NK-92 (cell line): ENCODE measurements around the gene SHC2.
"Not testable (repeated sequence)": the region's sequence is repeated elsewhere in the genome, so short reads cannot be mapped to it uniquely, and the experiment has no call there.

Experiments used
- DNase-seq: peaks from one replicate; lab custom pipeline; 2025; ENCODE audit not compliant: unreplicated experiment; lab: John Stamatoyannopoulos, UW

SHC2 gene

DNA sequence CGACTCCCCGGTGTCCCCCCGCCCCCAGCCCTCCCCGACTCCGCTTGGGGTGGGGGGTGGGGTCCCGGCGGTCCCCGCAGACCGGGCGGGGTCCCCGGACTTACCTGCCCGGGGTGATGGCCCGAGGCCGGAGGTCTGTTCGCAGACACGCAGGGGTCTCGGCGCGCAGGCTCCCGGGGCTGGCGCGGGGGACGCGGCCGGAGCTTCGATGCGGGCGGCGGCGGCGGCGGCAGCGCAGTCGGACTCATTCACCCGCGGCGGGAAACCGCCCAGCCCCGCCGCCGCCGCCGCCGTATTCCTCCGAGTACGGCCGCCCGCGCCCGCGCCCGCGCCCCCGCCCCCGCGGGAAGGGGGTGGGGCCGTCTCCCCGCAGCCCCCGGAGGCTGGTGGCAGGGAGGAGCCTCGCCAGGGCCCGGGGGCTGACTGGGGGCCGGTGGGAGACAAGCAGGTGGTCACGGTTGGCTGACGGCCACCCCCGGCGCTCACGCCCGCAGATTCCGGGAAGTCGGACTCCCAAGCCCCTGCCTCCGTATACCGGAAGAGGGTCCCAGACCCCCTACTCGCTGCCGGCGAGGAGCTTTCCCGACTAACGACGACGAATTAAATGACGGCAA lies 51.8 kb downstream of the SHC2 start, which contains the start of gene C2CD4C:
Gene C2CD4C (minus strand): TSS at position 246 of the 614 bp plus-strand sequence. CDS start 786 bp downstream, outside the sequence.
- DNase-seq = no peak

DNA sequence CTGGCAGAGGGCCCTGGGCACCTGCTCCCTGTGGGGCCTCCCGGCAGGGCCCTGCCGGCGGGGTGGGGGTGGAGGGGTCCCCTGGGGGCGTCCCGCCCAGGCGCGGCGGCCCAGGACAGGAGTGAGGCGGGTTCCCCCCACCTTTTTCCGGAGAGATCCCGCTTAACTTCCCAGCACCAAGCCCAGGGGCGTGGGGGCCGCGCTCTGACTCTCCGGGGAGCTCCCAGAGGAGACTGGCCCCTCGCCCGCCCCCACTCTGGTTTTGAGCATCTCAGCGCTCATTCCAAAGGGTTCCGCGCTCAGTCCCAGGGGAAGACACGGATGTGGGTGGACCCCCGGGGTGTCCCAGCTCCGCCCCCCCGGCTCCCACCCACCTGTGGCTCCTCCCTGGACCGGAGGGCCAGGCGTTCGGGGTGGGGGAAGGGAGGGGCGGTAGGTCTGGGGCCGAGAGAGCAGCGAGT lies 52.4 kb downstream of the SHC2 start:
- DNase-seq = no peak

DNA sequence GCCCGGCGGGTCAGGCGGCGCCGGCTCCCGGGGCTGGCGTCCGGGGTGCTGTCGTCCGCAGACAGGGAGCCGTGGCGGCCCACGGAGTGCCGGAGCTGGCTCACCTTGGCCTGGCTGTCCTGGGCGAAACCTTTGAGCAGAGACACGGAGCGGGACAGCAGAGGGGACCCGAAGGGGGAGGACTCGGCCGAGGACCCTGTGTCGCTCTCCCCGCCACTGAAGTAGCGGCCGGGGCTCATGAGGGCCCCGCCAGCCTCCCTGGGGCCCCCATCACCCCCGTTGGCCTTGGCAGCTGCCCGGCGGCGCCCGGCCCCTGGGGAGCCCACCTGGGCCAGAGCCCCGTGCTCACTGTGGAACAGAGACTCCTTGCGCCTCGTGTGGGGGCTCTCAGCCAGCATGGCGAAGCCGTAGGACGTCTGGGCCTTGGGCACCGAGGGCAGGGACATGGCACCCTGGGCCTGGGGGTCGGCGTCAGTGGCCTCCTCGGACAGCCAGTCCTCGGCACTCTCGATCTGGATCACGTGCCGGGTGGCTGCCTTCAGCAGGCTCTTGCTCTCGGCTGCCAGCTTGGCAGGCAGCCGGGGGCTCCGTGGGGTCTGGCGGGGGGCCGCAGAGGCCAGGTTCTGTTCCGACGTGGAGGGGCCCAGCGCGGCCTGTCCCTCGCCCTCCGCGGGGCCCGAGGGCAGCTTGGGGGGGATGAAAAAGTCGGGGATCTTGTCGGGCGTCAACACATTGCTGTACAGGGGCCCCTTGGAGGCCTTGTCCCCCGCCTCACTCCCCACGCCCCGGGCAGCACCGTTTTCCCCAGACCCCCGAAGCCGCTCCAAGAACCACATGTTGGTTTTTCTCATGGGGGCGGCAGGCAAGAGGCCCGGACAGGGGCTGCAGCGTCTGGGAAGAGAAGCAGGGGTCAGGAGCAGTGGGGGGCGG lies 53.1 kb downstream of the SHC2 start:
- no peak for DNase-seq

DNA sequence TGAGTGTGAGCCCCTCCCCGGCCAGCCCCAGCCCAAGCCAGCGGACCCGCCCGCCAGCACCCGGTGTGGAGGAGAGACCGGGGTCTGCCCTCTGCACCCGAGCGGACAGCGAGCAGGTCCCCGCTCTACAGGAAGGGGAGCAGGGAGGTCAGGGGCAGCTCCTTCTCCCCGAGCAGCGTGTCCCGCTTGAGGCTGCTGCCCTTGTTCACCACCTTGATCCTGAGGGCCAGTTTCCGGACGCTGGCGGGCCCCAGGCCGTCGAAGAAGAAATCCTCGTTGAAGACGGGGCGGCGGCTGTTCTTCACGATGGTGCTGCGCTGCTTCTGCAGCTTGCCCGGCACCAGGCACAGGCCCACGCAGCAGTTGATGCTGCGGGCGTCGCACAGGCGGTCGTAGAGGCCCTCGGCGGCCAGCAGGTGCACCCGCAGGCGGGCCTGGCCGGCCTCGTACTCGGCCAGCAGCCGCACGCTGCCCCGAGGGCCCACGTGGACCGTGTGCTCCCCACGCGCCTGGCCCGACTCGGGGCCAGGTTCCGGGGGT lies 53.8 kb downstream of the SHC2 start:
- DNase-seq = no peak

DNA sequence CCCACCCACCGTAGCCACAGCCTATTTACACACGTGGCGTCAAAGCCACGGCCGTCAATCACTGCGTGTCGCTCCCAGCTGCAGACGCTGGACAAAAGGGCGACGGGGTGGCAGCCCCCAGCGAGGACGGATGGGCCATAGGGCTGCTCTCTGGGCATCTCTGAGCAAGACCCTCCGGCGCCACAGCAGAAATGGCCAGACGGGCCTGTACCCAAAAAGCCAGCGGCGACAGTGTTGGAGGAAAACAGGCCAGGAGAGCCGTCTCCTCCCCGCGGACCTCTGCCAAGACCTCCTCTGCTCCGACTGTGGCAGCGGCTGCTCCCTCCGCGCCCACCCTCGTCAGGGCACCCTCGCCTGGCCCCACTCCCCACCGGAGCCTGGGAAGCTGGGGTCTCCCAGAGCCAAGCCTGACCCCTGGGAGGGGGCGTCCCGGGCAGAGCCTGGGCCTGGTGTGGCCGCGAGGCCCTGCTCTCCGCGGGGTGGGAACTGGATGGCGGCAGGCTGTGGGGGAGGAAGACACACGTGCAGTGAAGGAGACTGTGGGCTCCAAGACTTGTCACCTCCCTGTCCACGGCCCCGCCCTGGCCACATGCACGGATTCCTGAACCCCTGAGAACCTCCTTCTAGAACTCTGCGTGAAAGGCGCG lies 54.6 kb downstream of the SHC2 start:
- DNase-seq = no peak

DNA sequence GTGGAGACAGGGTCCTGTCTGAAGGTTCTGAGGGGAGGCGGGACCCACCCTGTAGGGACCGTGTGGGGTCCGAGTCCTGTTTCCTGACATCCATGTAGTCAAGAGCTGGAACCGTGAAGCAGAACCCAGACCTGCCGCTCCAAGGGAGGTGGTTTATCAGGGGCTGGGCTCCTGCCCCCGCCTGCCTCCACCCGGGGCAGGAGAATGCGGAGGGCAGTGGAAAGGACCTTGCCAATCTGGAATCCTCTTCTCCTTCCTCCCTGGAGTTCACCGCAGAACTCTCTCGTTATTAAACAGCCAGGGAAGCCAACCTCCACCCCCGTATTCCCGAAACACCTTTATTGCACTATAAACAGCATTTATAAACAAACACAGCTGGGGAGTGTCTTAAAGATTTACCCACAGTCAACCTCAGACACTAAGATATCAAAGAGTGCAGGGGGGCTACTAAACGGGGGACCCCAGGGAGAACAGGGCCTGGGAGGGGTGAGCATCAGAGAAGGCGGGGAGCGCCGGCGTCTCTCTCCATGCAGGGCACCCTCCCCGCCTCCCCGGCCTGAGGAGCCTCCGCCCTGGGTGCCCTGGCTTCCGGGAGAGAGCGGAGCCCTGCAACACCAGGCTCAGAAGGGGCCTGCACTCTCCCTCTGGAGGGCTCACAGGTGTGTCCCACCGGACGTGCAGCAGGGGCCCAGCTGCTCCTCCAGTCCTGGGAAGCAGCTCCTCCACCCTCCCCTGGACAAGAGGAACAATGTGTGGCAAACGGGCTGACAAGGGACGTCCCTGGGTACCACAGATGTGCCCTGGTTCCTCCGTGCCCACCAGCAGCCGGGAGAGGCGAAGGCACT lies 55.5 kb downstream of the SHC2 start:
- DNase-seq = no peak

DNA sequence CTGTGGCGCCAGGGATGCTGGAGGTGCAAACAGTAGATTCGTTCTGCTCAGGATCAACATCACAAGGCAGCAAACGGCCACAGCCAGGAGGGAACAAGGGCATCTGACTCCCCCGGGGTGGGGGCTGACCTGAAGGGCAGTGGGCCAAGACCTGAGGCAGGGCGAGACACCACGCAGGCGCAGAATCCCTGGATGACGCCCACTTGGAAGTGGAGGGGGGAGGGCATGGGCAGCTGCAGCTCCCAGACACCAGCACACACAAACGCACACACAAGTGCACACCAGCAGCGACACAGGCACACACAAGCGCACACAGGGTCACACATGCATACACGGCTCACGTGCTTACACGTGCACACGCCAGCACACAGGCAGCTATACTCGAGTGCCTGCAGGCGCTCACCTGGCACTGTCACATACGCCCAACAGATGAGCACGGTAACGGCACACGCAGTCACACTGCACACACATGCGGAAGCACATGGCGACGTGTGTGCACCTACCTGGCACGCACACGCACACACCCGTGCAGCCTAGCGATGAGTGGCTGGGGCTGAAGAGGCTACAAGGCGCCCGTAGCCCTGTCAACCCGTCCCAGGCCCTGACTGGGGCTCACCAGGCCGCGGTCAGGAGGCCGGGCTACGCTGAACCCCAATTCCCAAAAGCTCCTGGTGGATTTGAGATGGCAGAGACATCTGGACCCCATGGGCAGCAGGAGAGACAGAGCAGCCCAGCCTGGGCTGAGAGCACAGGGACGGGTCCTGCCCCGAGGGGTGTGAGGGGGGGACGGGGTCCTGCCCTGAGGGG lies 57.4 kb downstream of the SHC2 start:
- no peak for DNase-seq

DNA sequence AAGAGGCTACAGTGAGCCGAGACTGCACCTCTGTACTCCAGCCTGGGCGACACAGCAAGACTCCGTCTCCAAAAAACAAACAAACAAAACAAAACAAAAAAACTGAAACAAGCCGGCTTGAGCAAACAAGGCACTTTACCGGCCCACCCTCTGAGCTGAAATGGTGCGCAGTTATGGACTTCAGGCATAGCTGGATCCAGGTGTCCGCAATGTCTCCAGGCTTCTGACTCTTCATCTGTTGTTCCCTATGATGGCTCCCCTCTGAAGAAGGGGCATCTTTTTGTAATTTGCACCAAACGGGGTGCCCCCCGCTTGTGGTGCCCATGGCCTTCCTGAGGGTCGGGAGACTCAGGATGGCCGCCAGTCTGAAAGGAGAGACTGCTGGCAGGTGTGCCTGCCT lies 58.0 kb downstream of the SHC2 start:
- DNase-seq = no peak

DNA sequence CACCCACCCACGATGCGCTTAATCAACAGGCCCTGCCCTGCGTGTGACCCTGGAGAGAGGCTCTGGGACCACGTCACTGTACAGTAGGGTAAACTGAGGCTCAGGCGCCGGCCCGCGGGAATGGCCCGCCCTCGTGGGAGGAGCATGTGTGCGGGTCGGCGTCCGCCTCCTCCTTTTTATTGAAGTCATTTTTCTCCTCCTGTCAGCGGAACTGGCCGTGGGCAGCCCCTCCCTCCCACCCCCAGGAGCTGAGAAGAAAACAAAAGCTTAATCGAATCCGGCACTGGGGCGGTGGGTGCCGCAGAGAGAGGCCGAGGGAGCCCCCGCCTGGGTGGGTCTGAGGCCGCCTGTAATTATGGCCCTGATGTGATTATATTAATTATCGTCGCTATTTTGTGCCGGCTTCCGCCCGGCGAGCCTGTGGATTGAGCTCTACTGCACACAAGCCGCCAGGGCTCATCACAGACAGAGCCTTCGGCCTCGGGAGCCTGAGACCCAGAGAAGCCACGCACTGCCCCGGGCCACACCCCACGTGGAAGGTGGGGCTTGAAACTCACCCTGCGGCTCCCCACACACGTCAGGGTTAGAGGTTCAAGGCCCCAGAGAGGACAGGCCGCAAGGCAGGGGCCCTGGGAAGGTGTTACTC lies 58.8 kb downstream of the SHC2 start:
- no peak for DNase-seq

DNA sequence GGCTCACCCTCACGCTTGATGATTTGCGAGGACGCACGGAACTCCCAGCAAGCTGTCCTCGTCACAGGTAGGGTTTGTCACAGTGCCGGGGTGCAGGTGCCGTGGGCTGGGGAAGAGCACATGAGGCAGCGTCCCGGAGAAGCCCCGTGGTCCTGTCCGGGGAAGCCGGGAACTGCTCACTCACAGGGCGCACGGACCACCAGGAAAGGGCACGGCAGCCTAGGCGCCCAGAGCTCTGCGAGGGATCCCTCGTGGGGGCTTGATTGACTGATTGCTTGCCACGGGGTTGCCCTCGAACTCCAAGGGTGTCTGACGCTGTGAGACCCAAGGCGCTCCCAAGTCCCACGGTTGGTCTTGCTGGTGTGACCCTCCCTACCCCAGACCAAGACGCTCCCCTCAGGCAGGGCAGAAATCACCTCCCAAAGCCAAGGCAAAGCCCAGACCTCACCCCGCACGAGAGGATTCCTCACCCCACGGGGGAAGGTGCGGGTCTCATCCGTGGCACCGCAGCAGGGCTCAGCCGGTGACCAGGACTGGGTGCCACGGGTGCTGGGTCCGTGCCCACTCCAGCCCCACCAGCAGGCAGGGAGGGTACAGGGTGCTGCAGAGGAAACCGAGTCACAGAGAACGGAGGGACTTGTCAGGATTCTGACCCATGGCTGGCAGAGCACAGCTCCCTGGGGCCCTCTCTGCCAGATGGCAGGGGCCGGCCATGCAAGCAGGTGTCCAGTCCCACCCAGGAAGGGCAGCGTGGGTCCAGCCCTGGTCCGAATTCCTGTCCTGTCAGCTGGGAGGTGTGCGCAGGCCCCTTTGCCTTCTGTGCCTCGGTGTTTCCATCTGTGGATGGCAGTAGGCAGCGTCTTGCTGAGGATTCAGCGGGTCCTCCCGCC lies 59.6 kb downstream of the SHC2 start:
- DNase-seq = no peak

DNA sequence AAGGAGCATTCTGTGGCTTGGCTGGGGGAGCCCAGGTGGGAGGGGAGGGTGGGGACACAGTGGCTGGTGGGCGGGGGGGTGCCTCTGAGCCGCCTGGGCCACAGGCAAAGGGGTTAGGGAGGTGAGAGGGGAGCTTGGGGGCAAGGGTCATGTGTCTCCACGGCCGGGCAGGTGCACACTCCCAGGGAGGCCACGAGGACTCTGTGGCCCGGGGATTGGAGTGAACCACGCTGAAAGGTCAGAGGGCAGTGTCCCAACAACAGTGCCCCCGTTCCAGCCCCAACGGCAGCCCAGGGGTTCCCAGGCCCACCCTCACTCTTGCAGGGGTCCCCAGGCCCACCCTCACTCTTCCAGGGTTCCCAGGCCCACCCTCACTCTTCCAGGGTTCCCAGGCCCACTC lies 61.5 kb downstream of the SHC2 start:
- DNase-seq = no peak

DNA sequence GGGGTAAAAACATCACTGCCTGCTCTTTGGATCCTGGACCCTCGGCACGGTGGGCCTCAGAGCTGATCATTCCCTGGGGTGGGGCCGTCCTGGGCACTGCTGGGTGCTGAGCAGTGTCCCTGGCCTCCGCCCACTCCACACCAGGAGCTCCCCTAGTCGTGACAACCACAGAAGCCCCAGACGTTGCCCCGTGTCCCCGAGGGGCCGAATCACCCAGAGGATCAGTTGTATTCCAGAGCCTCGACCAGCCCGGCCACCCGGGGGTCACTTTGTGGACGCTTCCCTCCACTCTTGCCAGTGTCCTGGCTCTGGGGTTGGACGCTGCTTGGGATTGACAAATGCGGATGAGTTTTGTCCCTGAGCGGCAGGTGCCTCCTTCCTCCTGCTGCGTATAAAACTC lies 62.1 kb downstream of the SHC2 start:
- no peak for DNase-seq

DNA sequence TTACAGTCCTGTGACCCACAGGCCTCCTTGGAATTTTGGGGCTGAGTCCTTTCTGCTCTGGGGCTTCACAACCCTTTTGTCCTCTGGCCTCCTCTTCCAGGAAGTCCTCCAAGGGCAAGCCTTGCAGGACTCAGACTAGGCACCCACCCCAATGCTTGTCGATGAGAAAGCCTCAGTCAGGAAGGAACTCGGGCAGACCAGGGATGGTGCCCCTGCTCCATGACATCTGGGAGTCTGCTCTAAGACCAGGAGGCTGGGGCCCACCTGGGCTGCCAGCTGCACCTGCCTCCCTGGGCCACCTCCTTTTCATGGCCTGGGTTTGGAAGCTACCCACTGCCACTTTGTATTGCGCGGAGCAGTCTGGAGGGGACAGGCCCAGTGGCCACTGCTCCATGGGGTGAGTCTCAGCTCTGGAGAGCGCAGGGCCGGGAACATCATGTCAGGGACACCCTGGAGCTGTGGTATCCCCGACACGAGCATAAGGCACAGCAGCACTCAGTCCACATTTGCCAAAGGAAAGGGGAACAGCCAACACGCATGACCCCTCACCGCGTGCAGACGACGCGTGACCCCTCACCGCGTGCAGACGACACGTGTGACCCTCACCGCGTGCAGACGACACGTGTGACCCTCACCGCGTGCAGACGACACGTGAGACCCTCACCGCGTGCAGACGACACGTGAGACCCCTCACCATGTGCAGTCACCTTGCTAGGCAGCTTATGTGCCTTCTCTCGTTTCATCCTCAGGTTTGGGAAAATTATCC lies 62.7 kb downstream of the SHC2 start:
- no peak for DNase-seq

DNA sequence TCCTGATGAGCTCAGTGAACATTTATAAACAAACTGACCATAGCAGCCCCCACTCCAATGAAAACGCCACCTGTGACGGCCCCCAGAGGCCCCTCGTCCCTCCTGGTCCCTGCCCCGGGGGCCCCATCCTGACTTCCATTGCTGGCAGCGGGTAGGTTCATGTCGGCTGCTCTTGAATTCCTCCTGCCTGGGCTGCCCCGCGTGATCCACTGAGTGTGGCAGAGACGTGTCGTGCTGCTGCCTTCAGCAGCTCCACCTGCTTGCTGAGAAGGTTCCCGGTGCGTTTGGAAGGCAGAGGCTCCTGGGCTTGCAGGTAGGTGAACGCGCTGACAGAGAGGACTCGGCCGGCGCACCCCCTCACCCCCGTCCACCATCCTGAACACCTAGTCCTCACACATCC lies 63.5 kb downstream of the SHC2 start:
- no peak for DNase-seq

DNA sequence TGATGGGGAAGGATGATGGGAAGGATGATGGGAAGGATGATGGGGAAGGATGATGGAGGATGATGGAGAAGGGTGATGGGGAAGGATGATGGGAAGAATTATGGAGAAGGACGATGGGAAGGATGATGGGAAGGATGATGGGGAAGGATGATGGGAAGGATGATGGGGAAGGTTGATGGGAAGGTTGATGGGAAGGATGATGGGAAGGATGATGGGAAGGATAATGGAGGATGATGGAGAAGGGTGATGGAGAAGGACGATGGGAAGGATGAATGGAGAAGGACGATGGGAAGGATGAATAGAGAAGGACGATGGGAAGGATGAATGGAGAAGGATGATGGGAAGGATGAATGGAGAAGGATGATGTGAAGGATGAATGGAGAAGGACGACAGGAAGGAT lies 65.4 kb downstream of the SHC2 start:
- no peak for DNase-seq

DNA sequence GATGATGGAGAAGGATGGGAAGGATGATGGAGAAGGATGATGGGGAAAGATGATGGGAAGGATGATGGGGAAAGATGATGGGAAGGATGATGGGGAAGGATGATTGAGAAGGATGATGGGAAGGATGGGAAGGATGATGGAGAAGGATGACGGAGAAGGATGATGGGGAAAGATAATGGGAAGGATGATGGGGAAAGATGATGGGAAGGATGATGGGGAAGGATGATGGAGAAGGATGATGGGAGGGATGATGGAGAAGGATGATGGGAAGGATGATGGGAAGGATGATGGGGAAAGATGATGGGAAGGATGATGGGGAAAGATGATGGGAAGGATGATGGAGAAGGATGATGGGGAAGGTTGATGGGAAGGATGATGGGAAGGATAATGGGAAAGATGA lies 66.0 kb downstream of the SHC2 start:
- DNase-seq = not testable (repeated sequence)

DNA sequence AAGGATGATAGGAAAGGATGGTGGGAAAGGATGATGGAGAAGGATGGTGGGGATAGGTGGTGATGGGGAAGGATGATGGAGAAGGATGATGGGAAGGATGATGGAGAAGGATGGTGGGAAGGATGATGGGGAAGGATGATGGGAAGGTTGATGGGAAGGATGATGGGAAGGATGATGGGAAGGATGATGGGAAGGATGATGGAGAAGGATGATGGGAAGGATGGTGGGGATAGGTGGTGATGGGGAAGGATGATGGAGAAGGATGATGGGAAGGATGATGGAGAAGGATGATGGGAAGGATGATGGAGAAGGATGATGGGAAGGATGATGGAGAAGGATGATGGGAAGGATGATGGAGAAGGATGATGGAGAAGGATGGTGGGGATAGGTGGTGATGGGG lies 67.3 kb downstream of the SHC2 start:
- DNase-seq = not testable (repeated sequence)
